Measurements from ENCODE around the gene HNRNPL. TPM values are rescaled to one million over a fixed set of nuclear protein-coding genes. Genes with fewer than 3 reads are reported as not detected.

HNRNPL gene
- total and polyA plus RNA-seq, 9 of the 15 experiments (the other 6 are each of a cell fraction or from before 2014, with no cell fraction given) = 39.5 to 610 (median 299) TPM

DNA sequence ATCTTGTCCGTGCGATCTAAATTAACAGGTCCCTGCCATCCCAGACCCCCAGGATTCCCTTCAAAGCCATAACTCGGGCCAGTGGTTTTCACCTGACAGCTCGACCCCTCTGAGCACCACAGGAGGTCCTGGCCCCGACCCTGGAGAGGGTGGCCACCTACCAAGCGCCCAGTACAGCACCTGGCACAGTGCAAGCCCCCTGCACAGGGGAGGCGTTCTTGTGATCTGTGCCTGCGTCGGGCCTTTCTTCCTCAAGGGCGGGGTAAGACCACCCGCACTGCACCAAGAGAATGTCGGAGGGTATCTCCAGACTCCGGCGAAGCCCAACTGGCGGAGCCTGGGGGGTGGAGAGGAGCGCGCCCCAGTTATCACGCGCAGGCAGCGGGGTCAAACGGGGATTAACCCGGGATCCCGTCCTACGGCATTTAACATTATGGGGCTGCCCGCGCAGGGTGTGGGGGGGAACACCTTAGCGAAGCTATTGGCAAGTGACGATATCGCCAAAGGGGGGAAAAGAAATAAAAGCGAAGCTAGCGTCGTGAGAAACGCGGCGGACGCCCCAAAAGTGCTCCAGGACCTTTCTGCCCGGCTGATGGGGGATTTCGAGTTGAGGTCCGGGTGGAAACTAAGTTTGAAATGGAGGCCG is 1.3 kb upstream of the HNRNPL start:
- peak overlapping the region; percentile 48 for H2AFZ ChIP-seq (ENCODE audit: low read depth, low read length)
- intact Hi-C loops (cut with micrococcal nuclease) (loop anchor here (1.0 to 2.0 kb wide), 3 partner anchors 32 to 79 kb away; partner anchors contain the start of genes MRPS12 and SARS2), in situ Hi-C loops (cut with MboI) (no loop called here)
- H4K20me1 ChIP-seq (replicated peaks; ENCODE audit: control insufficient read depth, insufficient read depth, low read length) = peaks cover 5% of the 10 kb centered on the region
- H3K4me2 ChIP-seq (ENCODE audit: insufficient read depth, low read length) = peak overlapping the region; percentile 89
- no peaks in the 10 kb centered on the region for H3K9me3 ChIP-seq (replicated peaks; ENCODE audit: control insufficient read depth, insufficient read depth, low read depth, low read length)
- no peaks in the 10 kb centered on the region for H3K27me3 ChIP-seq (ENCODE audit: control insufficient read depth in 2 of 2, insufficient read depth in 2 of 2, low read length in 2 of 2)
- peak overlapping the region; percentile 76 to 97 for H3K9ac ChIP-seq (ENCODE audit: insufficient read depth in 1 of 2, low read depth in 2 of 2, low read length in 2 of 2)
- H3K27ac ChIP-seq (ENCODE audit: extremely low read depth, low read depth, low read length) = peak overlapping the region; percentile 94
- FAIRE-seq = no peak
- CTCF ChIA-PET (ENCODE audit: low intra/inter-chr PET ratio) = interaction anchor here (1.0 kb wide), 1 partner anchor 79 kb away, joined by 3 read pairs; the partner anchor contains the start of genes MRPS12 and SARS2
- peak; percentile 1 for ATAC-seq
- H3K79me2 ChIP-seq (ENCODE audit: control insufficient read depth, insufficient read depth, low read length) = peaks cover 47% of the 10 kb centered on the region
- peaks cover 16 to 46% of the 10 kb centered on the region in 2 experiments; a peak in 4 of 5 replicates for H3K4me1 ChIP-seq (replicated peaks in 1 of 2; ENCODE audit: control insufficient read depth in 2 of 2, insufficient read depth in 2 of 2, low read length in 2 of 2)
- TSS peak; percentile 78 for BruUV-seq (replicated peaks)
- H3K9me1 ChIP-seq (ENCODE audit: control insufficient read depth, insufficient read depth, low read length) = no peaks in the 10 kb centered on the region
- H3K4me3 ChIP-seq = peak overlapping the region; percentile 80
- POLR2A ChIA-PET = interaction anchor here (0.7 to 6.0 kb wide), 6 partner anchors 9 to 338 kb away, joined by 3 to 58 read pairs (median 4); partner anchors contain the start of gene ECH1
- peaks cover 29% of the 10 kb centered on the region for H3K36me3 ChIP-seq (ENCODE audit: control insufficient read depth, insufficient read depth, low read length)
- DNase-seq (ENCODE audit: extremely low read depth in 1 of 4, low spot score in 3 of 4) = peak in 2 of 4 experiments; percentile 60 to 80
- WGBS (ENCODE audit: insufficient coverage, low coverage, missing lambda C conversion rate) = under 1% methylated on average over 39 of the region's 40 CpGs
- no peak for TF ChIP-seq TCF7L2 (IDR thresholded peaks at IDR 0.05; ENCODE audit: low read depth, low read length)
- TF ChIP-seq PRDM10 (IDR thresholded peaks at IDR 0.05; ENCODE audit: partially characterized antibody) = peak; percentile 19
- TF ChIP-seq NFE2 (IDR thresholded peaks at IDR 0.05; ENCODE audit: low read depth) = peak; percentile 1; the same call in 1 of the 2 replicates
- TF ChIP-seq ADNP (tag; IDR thresholded peaks at IDR 0.05) = no peak
- no peak for TF ChIP-seq CEBPG (CRISPR knock-in tag; IDR thresholded peaks at IDR 0.05)
- no peak for TF ChIP-seq CEBPG (tag; conservative IDR thresholded peaks at IDR 0.05 in 1 of 2, IDR thresholded peaks at IDR 0.05 in 1 of 2)
- TF ChIP-seq RBFOX2 (IDR thresholded peaks at IDR 0.05; ENCODE audit: low read depth, low read length) = peak; percentile 55
- peak; percentile 6; the same call in 1 of the 2 replicates for TF ChIP-seq POLR2A (conservative IDR thresholded peaks at IDR 0.05)
- TF ChIP-seq GTF2E2 (tag; IDR thresholded peaks at IDR 0.05) = peak; percentile 10
- TF ChIP-seq POLR2G (IDR thresholded peaks at IDR 0.05; ENCODE audit: low read depth, low read length) = peak; percentile 3; the same call in 1 of the 2 replicates
- peak; percentile 7 for TF ChIP-seq MTA3 (IDR thresholded peaks at IDR 0.05; ENCODE audit: borderline replicate concordance)
- peak; percentile 36; the same call in 1 of the 2 replicates for TF ChIP-seq NCOR1 (IDR thresholded peaks at IDR 0.05)
- peak; percentile 17 for TF ChIP-seq CHD1 (IDR thresholded peaks at IDR 0.05; ENCODE audit: low read length)
- 0 out of 2 replicates have a peak, but pooled peaks have one; percentile 36 for TF ChIP-seq ZBTB26 (CRISPR knock-in tag; IDR thresholded peaks at IDR 0.05)
- TF ChIP-seq KAT7 (CRISPR knock-in tag; IDR thresholded peaks at IDR 0.05; ENCODE audit: borderline replicate concordance) = 0 out of 2 replicates have a peak, but pooled peaks have one; percentile 43
- TF ChIP-seq EZH2 (IDR thresholded peaks at IDR 0.05; ENCODE audit: borderline replicate concordance, low read depth, low read length) = no peak
